ENCODE measurements around the gene UGGT2.
"Not testable (repeated sequence)": the region's sequence is repeated elsewhere in the genome, so short reads cannot be mapped to it uniquely, and the experiment has no call there.

The UGGT2 gene

GRCh38 chr13:95950103-95950502 lies 103.1 kb downstream of the UGGT2 start:
- TF ChIP-seq CTCF (IDR thresholded peaks at IDR 0.05; ENCODE audit: control insufficient read depth, insufficient read depth, low read depth, low read length, missing control alignments): no peak
- H3K4me3 ChIP-seq (ENCODE audit: control insufficient read depth, low read depth, low read length): no peak overlapping the region
- DNase-seq (ENCODE audit: low read depth): no peak

- no peak for DNase-seq (ENCODE audit: low read depth)
- no peak for TF ChIP-seq CTCF (IDR thresholded peaks at IDR 0.05; ENCODE audit: control insufficient read depth, insufficient read depth, low read depth, low read length, missing control alignments)
- no peak overlapping the region for H3K4me3 ChIP-seq (ENCODE audit: control insufficient read depth, low read depth, low read length)
Measured at GRCh38 chr13:95948656-95949055, 104.5 kb downstream of the UGGT2 start.

- H3K4me3 ChIP-seq (ENCODE audit: control insufficient read depth, low read depth, low read length): no peak overlapping the region
- no peak for TF ChIP-seq CTCF (IDR thresholded peaks at IDR 0.05; ENCODE audit: control insufficient read depth, insufficient read depth, low read depth, low read length, missing control alignments)
- no peak for DNase-seq (ENCODE audit: low read depth)
Measured at GRCh38 chr13:95937714-95938320, 115.4 kb downstream of the UGGT2 start.

- no peak overlapping the region for H3K4me3 ChIP-seq (ENCODE audit: control insufficient read depth, low read depth, low read length)
- no peak for TF ChIP-seq CTCF (IDR thresholded peaks at IDR 0.05; ENCODE audit: control insufficient read depth, insufficient read depth, low read depth, low read length, missing control alignments)
- no peak for DNase-seq (ENCODE audit: low read depth)
Measured at GRCh38 chr13:95931300-95932025, 121.7 kb downstream of the UGGT2 start.

GRCh38 chr13:95929430-95929829 lies 123.8 kb downstream of the UGGT2 start:
- H3K4me3 ChIP-seq (ENCODE audit: control insufficient read depth, low read depth, low read length): no peak overlapping the region
- TF ChIP-seq CTCF (IDR thresholded peaks at IDR 0.05; ENCODE audit: control insufficient read depth, insufficient read depth, low read depth, low read length, missing control alignments): no peak
- no peak for DNase-seq (ENCODE audit: low read depth)

GRCh38 chr13:95928367-95928906 lies 124.8 kb downstream of the UGGT2 start:
- DNase-seq (ENCODE audit: low read depth); H3K4me3 ChIP-seq (ENCODE audit: control insufficient read depth, low read depth, low read length): not testable (repeated sequence)

GRCh38 chr13:95926231-95926630 lies 127.0 kb downstream of the UGGT2 start:
- no peak for TF ChIP-seq CTCF (IDR thresholded peaks at IDR 0.05; ENCODE audit: control insufficient read depth, insufficient read depth, low read depth, low read length, missing control alignments)
- no peak overlapping the region for H3K4me3 ChIP-seq (ENCODE audit: control insufficient read depth, low read depth, low read length)
- DNase-seq (ENCODE audit: low read depth): no peak

Data from AG09309 (cell line).